TTC549 (cell line): ENCODE results near the gene MYO18A.
"Not testable (repeated sequence)": the region's sequence is repeated elsewhere in the genome, so short reads cannot be mapped to it uniquely, and the experiment has no call there.

Source experiments
- FAIRE-seq: peaks from 2 replicates; lab custom pipeline; 2012; peaks lifted over from hg19 to GRCh38; lab: Jason Lieb, UNC

MYO18A gene

GRCh38 chr17:29180034-29180787 lies at the start of gene MYO18A:
Gene MYO18A (minus strand): TSS chr17:29180398. CDS start chr17:29166940, 13,458 bp downstream.
- FAIRE-seq = no peak

GRCh38 chr17:29225396-29225795 lies 45.2 kb upstream of the MYO18A start:
- FAIRE-seq = no peak

- FAIRE-seq = not testable (repeated sequence)
Measured at GRCh38 chr17:29221338-29221737, 41.1 kb upstream of the MYO18A start.

- peak; percentile 87 for FAIRE-seq
Measured at GRCh38 chr17:29219378-29220047, 39.3 kb upstream of the MYO18A start.

GRCh38 chr17:29216856-29217255 lies 36.7 kb upstream of the MYO18A start:
- FAIRE-seq = no peak

GRCh38 chr17:29216181-29216580 lies 36.0 kb upstream of the MYO18A start:
- FAIRE-seq = no peak

- FAIRE-seq = no peak
Measured at GRCh38 chr17:29215717-29216116, 35.5 kb upstream of the MYO18A start.

- FAIRE-seq = no peak
Measured at GRCh38 chr17:29215174-29215573, 35.0 kb upstream of the MYO18A start.

GRCh38 chr17:29214215-29215146 lies 34.3 kb upstream of the MYO18A start:
- no peak for FAIRE-seq

- FAIRE-seq = no peak
Measured at GRCh38 chr17:29212681-29213121, 32.5 kb upstream of the MYO18A start.

- FAIRE-seq = no peak
Measured at GRCh38 chr17:29212094-29212631, 32.0 kb upstream of the MYO18A start.

GRCh38 chr17:29210879-29211278 lies 30.7 kb upstream of the MYO18A start:
- FAIRE-seq = no peak

GRCh38 chr17:29209073-29209472 lies 28.9 kb upstream of the MYO18A start:
- no peak for FAIRE-seq

- FAIRE-seq = no peak
Measured at GRCh38 chr17:29207975-29208374, 27.8 kb upstream of the MYO18A start.

GRCh38 chr17:29205047-29205446 lies 24.8 kb upstream of the MYO18A start:
- FAIRE-seq = no peak

- FAIRE-seq = not testable (repeated sequence)
Measured at GRCh38 chr17:29204068-29204804, 24.0 kb upstream of the MYO18A start.

- FAIRE-seq = no peak
Measured at GRCh38 chr17:29197516-29198272, 17.5 kb upstream of the MYO18A start.

GRCh38 chr17:29196769-29197515 lies 16.7 kb upstream of the MYO18A start:
- FAIRE-seq = no peak

GRCh38 chr17:29195465-29196081 lies 15.4 kb upstream of the MYO18A start:
- no peak for FAIRE-seq

GRCh38 chr17:29194669-29195068 lies 14.5 kb upstream of the MYO18A start:
- no peak for FAIRE-seq
